OCI-LY7 (cell line): ENCODE data around the gene SEZ6.

ENCODE experiments used
- CTCF ChIP-seq: fragments of 200-600 bp; sonication (generic); conservative IDR thresholded peaks from 2 replicates; pipeline ENCODE4 v1.5.1; 2014; ENCODE audit warnings: mild to moderate bottlenecking, antibody characterized with exemption, low read length, moderate library complexity, mixed read lengths
- EZH2phosphoT487 ChIP-seq: fragments of 200-600 bp; sonication (generic); IDR thresholded peaks from 2 replicates; pipeline ENCODE4 v1.6.1; 2018; ENCODE audit warnings: low read depth, borderline replicate concordance, mild to moderate bottlenecking, mixed run types, antibody characterized with exemption, low read length, moderate library complexity, mixed read lengths

DNA sequence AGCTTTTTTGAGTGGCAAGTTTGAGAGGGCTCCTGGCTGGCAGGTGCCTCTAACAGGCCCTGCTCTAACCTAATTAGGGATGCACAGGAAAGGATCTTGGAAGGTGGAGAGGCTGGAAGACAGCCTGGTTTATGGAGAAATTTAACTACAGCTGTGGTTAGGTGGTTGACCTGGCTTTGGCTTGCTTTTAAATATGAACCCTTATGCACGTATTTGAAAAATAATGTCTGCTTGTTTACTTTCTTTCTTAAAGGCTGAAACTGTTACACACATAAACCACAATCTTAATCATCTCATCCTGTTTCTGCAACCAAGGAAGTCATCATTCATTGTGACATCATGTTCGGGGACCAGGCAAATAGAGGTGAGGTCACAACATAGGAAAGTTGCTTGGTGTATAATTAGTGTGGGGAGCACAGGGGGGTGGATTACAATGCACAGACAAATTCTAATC lies 79.9 kb downstream of the SEZ6 start:
- TF ChIP-seq EZH2phosphoT487 (no peak), CTCF (no peak)
